WERI-Rb-1 (cell line): ENCODE results near the gene TSPAN12.

Source experiments
- DNase-seq: peaks from one replicate; pipeline ENCODE4 v3.0.0-alpha.2; 2020
- H3K27ac ChIP-seq: fragments of 250-450 bp; sonication (Bioruptor Pico); 2 replicates; pipeline ENCODE4 v1.5.1; 2020; ENCODE audit warnings: mild to moderate bottlenecking, moderate library complexity
- H3K27me3 ChIP-seq: fragments of 250-450 bp; sonication (Bioruptor Pico); 2 replicates; pipeline ENCODE4 v1.5.1; 2021; ENCODE audit warnings: mild to moderate bottlenecking, low read depth, moderate library complexity; ENCODE audit not compliant: insufficient read depth, severe bottlenecking
- H3K36me3 ChIP-seq: fragments of 250-450 bp; sonication (Bioruptor Pico); 2 replicates; pipeline ENCODE4 v1.5.1; 2020; ENCODE audit warnings: mild to moderate bottlenecking, moderate library complexity
- H3K4me3 ChIP-seq: 2 replicates; pipeline ENCODE4 v1.5.1; 2011; ENCODE audit warnings: low read depth, mild to moderate bottlenecking, control low read depth, low read length
- H3K9me3 ChIP-seq: fragments of 250-450 bp; sonication (Bioruptor Pico); 2 replicates; pipeline ENCODE4 v1.5.1; 2021; ENCODE audit warnings: mild to moderate bottlenecking, moderate library complexity; ENCODE audit not compliant: severe bottlenecking
- TF ChIP-seq, protein P1 (sequence below): IDR thresholded peaks from 2 replicates; pipeline ENCODE4 v1.5.1; 2011; ENCODE audit warnings: low read depth, mild to moderate bottlenecking, control low read depth, inconsistent platforms, low read length

Gene TSPAN12

DNA sequence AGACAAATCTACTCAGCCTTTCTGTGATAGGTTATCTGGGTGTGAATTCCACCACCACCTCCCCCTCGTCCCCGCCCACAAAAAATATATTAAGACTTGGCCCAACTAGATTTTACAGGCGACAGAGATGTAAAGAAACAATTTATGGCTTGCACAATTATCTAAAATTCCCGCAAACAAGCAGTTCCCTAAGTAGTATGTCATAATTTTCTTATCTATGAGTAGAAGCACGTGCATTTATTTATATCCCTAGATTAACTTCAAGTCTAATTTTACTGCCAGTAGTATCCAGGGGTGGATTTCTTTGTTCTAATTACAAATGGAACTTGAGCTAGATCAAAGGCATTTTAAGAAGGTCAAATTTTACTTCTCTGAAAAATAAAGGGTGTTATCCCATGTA lies 1.7 kb downstream of the TSPAN12 start:
- Histone ChIP-seq H3K4me3 (no peak overlapping the region), H3K27ac (no peak overlapping the region), H3K27me3 (no peaks in the 10 kb centered on the region), H3K9me3 (no peaks in the 10 kb centered on the region), H3K36me3 (no peaks in the 10 kb centered on the region; the same call in 1 of the 2 replicates)
- DNase-seq: no peak
- TF ChIP-seq, protein P1, sequence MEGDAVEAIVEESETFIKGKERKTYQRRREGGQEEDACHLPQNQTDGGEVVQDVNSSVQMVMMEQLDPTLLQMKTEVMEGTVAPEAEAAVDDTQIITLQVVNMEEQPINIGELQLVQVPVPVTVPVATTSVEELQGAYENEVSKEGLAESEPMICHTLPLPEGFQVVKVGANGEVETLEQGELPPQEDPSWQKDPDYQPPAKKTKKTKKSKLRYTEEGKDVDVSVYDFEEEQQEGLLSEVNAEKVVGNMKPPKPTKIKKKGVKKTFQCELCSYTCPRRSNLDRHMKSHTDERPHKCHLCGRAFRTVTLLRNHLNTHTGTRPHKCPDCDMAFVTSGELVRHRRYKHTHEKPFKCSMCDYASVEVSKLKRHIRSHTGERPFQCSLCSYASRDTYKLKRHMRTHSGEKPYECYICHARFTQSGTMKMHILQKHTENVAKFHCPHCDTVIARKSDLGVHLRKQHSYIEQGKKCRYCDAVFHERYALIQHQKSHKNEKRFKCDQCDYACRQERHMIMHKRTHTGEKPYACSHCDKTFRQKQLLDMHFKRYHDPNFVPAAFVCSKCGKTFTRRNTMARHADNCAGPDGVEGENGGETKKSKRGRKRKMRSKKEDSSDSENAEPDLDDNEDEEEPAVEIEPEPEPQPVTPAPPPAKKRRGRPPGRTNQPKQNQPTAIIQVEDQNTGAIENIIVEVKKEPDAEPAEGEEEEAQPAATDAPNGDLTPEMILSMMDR: no peak

DNA sequence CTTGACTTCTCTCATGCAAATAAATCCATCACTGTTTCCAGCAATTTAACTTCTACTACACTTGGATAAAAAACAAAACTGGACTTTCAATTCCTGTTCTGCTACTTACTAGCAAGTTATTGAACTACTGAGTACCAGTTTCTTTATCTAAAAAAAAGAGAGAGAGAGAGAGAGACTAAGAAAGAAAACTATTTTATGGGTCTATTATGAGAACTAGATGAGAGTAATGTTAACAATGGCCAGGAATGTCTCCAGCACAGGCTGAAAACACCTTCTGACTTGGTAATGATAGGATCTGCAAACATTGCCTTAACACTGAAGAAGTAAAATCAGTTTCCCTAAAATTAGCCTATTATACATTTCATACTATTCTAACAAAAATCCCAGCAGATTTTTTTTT lies 5.2 kb downstream of the TSPAN12 start:
- Histone ChIP-seq H3K4me3 (no peak overlapping the region), H3K36me3 (no peaks in the 10 kb centered on the region; the same call in 1 of the 2 replicates), H3K9me3 (no peaks in the 10 kb centered on the region), H3K27me3 (no peaks in the 10 kb centered on the region), H3K27ac (no peak overlapping the region)
- DNase-seq: no peak
- TF ChIP-seq, protein P1: no peak

DNA sequence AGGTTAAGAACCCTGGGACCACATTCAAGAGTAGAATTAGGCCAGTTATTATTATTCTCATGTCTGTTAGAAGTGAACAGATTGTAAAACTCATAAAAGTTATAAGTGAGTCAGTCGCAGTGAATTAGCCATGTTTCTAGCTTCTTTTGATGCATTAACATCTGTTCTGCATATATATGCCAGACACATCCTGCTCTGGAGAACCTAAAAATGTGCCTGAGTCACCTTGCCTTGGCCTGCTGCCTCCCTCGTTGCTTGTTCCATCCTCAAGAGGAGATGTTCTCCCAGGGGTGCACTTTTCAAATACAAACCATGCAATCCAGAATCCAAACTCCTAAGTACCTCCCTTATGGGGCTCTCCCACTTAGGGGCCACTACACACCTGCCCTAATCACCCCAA lies 14.8 kb downstream of the TSPAN12 start:
- TF ChIP-seq, protein P1: no peak
- no peak for DNase-seq
- H3K27me3 ChIP-seq: no peaks in the 10 kb centered on the region
- no peak overlapping the region for H3K27ac ChIP-seq
- no peaks in the 10 kb centered on the region for H3K9me3 ChIP-seq
- H3K36me3 ChIP-seq: no peaks in the 10 kb centered on the region
- no peak overlapping the region for H3K4me3 ChIP-seq

DNA sequence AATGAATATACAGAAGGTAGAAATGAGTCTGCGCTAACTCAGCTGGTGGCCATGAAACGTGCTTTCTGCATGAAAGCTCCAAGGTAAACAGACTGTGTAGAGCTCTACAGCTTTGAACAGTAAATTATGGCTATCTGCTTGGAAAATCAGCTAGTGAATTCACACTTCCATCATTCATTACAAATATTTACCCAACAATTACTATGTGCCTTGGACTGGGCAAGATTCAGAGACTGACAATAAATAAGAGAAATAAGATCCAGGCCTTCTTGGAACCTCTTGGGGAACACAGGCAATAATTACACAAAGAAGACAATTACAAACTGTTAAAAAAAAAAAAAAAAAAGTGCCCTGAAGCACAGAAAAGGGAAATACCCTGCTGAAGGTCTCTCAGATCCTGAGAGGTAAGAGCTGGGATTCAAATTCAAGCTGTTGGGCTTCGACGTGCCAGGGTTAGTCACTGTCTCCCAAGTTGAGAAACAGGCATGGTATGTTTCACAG lies 15.8 kb downstream of the TSPAN12 start:
- DNase-seq: no peak
- no peak overlapping the region for H3K27ac ChIP-seq
- no peaks in the 10 kb centered on the region for H3K27me3 ChIP-seq
- TF ChIP-seq, protein P1: no peak
- H3K4me3 ChIP-seq: no peak overlapping the region
- H3K9me3 ChIP-seq: no peaks in the 10 kb centered on the region
- no peaks in the 10 kb centered on the region for H3K36me3 ChIP-seq

DNA sequence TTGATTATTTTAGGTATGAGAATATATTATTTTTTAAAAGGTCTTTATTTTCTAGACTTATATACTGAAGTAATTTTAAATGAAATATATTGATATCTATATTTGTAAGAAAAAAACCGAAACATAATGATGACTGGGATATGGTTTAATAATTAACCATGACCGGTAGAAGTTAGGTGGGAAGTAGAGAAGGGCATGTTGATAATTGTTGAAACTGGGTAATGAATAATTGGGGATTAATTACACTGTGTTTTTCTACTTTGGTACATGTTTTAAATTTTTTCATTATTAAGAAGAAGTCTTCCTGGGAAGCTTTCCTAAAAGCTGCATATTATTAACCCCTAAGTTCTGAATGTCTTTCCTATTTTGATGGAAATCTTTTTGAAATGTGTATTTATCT lies 16.3 kb downstream of the TSPAN12 start:
- no peak overlapping the region for H3K27ac ChIP-seq
- DNase-seq: no peak
- no peaks in the 10 kb centered on the region for H3K36me3 ChIP-seq
- TF ChIP-seq, protein P1: no peak
- no peaks in the 10 kb centered on the region for H3K27me3 ChIP-seq
- no peak overlapping the region for H3K4me3 ChIP-seq
- no peaks in the 10 kb centered on the region for H3K9me3 ChIP-seq

DNA sequence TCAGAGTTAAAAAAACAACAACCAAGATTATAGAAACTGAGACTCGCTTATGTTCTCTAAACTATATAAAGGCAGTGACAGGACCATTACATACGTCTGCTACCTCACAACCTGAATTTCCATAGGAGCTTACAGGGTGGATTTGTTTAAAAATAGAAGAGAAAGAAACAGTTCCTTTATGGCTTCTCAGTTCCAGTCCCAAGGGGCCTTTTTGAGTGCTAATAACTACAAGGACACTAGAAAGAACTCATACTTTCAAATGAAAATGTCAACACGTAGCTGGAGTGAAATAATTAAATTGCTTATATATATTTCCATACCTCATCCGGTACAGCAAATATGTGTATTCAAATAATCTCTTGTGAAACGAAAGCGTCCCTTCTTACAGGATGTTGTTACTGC lies 19.7 kb downstream of the TSPAN12 start:
- Histone ChIP-seq H3K36me3 (no peaks in the 10 kb centered on the region), H3K27ac (no peak overlapping the region), H3K4me3 (no peak overlapping the region), H3K27me3 (no peaks in the 10 kb centered on the region), H3K9me3 (no peaks in the 10 kb centered on the region)
- no peak for DNase-seq
- TF ChIP-seq, protein P1: no peak
